Superior temporal gyrus (tissue), 1 donor: ENCODE measurements around the gene EMILIN2.

ENCODE experiments used
- DNase-seq: peaks from one replicate; pipeline ENCODE4 v3.0.0-alpha.2; 2016; ENCODE audit errors: extremely low spot score

EMILIN2 gene

GRCh38 chr18:2954869-2955645 is 108.3 kb downstream of the EMILIN2 start:
- DNase-seq: no peak

- no peak for DNase-seq
Observed at GRCh38 chr18:2956056-2956455, 109.2 kb downstream of the EMILIN2 start.

GRCh38 chr18:2958819-2959298 is 112.1 kb downstream of the EMILIN2 start:
- DNase-seq: no peak

- no peak for DNase-seq
Observed at GRCh38 chr18:2959341-2959740, 112.5 kb downstream of the EMILIN2 start.

DNA sequence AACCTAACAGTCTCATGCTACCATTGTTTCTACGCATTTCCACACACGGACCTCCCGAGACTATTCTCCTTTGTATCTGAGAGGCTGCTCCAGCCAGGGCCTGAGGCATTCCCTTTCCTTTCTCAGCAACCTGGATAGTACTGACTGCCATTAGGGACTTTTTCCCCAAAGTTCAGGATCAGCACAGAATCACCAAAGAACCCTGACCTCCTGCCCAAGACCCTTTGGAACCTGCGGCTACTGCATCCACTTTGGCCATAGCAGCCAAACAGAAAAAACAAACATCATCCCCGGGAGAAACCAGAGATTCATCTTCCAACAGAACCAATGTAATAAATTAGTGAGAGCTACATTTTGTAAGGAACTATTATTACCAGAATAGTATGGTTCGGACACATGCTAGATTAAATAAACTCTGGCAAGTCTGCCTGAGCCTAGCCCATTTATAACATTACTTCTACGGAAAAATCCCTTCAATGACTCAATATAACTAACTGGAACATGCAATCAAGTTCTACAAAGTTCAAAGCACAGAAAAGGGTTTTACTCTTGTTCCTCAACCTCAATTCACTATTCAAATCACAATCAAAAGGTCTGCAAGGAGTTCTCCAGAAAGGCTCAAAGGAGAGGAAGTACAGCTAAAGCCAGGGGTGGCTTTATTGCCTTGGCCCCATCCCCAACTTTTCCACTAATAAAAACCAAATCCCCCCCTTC is 114.3 kb downstream of the EMILIN2 start:
- DNase-seq: no peak

- no peak for DNase-seq
Observed at GRCh38 chr18:2961821-2962220, 115.0 kb downstream of the EMILIN2 start.

- DNase-seq: no peak
Observed at GRCh38 chr18:2963048-2963447, 116.2 kb downstream of the EMILIN2 start.

DNA sequence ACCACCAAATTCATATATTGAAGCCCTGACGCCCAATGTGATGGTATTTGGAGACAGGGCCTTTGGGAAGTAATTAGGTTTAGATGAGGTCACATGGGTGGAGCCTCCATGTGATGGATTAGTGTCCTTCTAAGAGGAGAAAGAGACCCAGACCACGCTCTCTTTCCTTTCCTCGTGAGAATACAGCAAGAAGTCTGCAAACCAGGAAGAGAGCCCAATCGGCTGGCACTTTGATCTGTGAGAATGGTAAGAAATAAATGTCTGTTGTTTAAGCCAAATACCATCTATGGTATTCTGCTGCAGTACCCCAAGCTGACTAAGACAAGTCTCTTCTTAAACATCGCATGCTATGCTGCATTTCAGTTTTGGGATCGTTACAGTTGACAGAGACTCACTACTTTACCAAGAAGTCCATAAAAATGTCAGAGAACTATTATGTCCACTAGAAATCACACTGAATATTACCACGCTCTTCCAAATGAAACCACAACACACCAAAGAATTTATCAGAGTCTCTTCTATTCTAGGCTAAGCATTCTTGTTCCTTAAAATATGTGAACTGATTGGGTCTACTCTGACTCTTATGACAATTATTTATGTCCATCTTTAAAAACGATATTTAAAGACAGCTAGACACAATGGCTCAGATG is 117.7 kb downstream of the EMILIN2 start:
- DNase-seq: no peak
